T-helper 2 cell treated with Interferon-gamma antibody and Interleukin-4, amounts not matched to agents 5 μg/mL and 100 μg/mL, for 36 hours (primary cell): ENCODE results near the gene B4GALT1.
A peak's percentile ranks its signal among the peaks of the same experiment; 100 is the strongest.

Experiments
- DNase-seq: peaks from one replicate; pipeline ENCODE4 v3.0.0; 2021; ENCODE audit warnings: low spot score
- H3K27ac Mint-ChIP-seq: one replicate; pipeline ENCODE4 v1.8.0; 2021; ENCODE audit warnings: mild to moderate bottlenecking, mixed read lengths
- H3K27me3 Mint-ChIP-seq: one replicate; pipeline ENCODE4 v1.8.0; 2021; ENCODE audit warnings: low read depth, mixed read lengths
- H3K36me3 Mint-ChIP-seq: one replicate; pipeline ENCODE4 v1.8.0; 2021; ENCODE audit warnings: low read depth, mixed read lengths
- H3K4me1 Mint-ChIP-seq: one replicate; pipeline ENCODE4 v1.8.0; 2021; ENCODE audit warnings: low read depth, mixed read lengths
- H3K4me3 Mint-ChIP-seq: one replicate; pipeline ENCODE4 v1.8.0; 2022; ENCODE audit warnings: mild to moderate bottlenecking, moderate library complexity, mixed read lengths
- H3K9me3 Mint-ChIP-seq: one replicate; pipeline ENCODE4 v1.8.0; 2021; ENCODE audit warnings: mixed read lengths

B4GALT1 gene

GRCh38 chr9:33147416-33148169, 19.5 kb downstream of the B4GALT1 start:
- H3K36me3 Mint-ChIP-seq, result peaks cover 9% of the 10 kb centered on the region
- no peak for DNase-seq
- H3K27me3 Mint-ChIP-seq, result no peaks in the 10 kb centered on the region
- H3K4me1 Mint-ChIP-seq, result peaks cover 29% of the 10 kb centered on the region
- H3K4me3 Mint-ChIP-seq, result no peak overlapping the region
- H3K27ac Mint-ChIP-seq, result no peak overlapping the region
- H3K9me3 Mint-ChIP-seq, result no peaks in the 10 kb centered on the region

GRCh38 chr9:33146298-33146697, 20.8 kb downstream of the B4GALT1 start:
- DNase-seq, result no peak

GRCh38 chr9:33144551-33144950, 22.6 kb downstream of the B4GALT1 start:
- Mint-ChIP-seq H3K4me1 (peaks cover 37% of the 10 kb centered on the region), H3K27ac (no peak overlapping the region), H3K4me3 (no peak overlapping the region), H3K36me3 (peaks cover 17% of the 10 kb centered on the region), H3K27me3 (no peaks in the 10 kb centered on the region), H3K9me3 (no peaks in the 10 kb centered on the region)
- no peak for DNase-seq

More at GRCh38 chr9:33146298-33146697, 20.8 kb downstream of the B4GALT1 start:
- H3K4me3 Mint-ChIP-seq, result no peak overlapping the region
- H3K27me3 Mint-ChIP-seq, result no peaks in the 10 kb centered on the region
- no peak overlapping the region for H3K27ac Mint-ChIP-seq
- H3K36me3 Mint-ChIP-seq, result peaks cover 17% of the 10 kb centered on the region
- peaks cover 32% of the 10 kb centered on the region for H3K4me1 Mint-ChIP-seq
- no peaks in the 10 kb centered on the region for H3K9me3 Mint-ChIP-seq

- peak overlapping the region; percentile 59 for H3K27ac Mint-ChIP-seq
- peak overlapping the region; percentile 39 for H3K4me3 Mint-ChIP-seq
- H3K4me1 Mint-ChIP-seq, result peaks cover 43% of the 10 kb centered on the region
- peaks cover 17% of the 10 kb centered on the region for H3K36me3 Mint-ChIP-seq
- H3K9me3 Mint-ChIP-seq, result no peaks in the 10 kb centered on the region
- no peaks in the 10 kb centered on the region for H3K27me3 Mint-ChIP-seq
- no peak for DNase-seq
These were observed 23.9 kb downstream of the B4GALT1 start for GRCh38 chr9:33143241-33143661.

- Mint-ChIP-seq H3K9me3 (no peaks in the 10 kb centered on the region), H3K27ac (peak overlapping the region; percentile 89), H3K4me1 (peaks cover 39% of the 10 kb centered on the region), H3K27me3 (no peaks in the 10 kb centered on the region), H3K36me3 (peaks cover 16% of the 10 kb centered on the region), H3K4me3 (peak overlapping the region; percentile 74)
- DNase-seq, result no peak
These were observed 24.6 kb downstream of the B4GALT1 start for GRCh38 chr9:33142535-33142934.

- DNase-seq, result no peak
- H3K4me1 Mint-ChIP-seq, result peaks cover 48% of the 10 kb centered on the region
- no peaks in the 10 kb centered on the region for H3K27me3 Mint-ChIP-seq
- H3K9me3 Mint-ChIP-seq, result no peaks in the 10 kb centered on the region
- H3K27ac Mint-ChIP-seq, result no peak overlapping the region
- H3K4me3 Mint-ChIP-seq, result no peak overlapping the region
- peaks cover 11% of the 10 kb centered on the region for H3K36me3 Mint-ChIP-seq
These were observed 26.5 kb downstream of the B4GALT1 start for GRCh38 chr9:33140401-33141360.

GRCh38 chr9:33139421-33140228, 27.5 kb downstream of the B4GALT1 start:
- no peaks in the 10 kb centered on the region for H3K27me3 Mint-ChIP-seq
- peak overlapping the region; percentile 33 for H3K27ac Mint-ChIP-seq
- H3K36me3 Mint-ChIP-seq, result peaks cover 10% of the 10 kb centered on the region
- no peak for DNase-seq
- peaks cover 48% of the 10 kb centered on the region for H3K4me1 Mint-ChIP-seq
- no peaks in the 10 kb centered on the region for H3K9me3 Mint-ChIP-seq
- H3K4me3 Mint-ChIP-seq, result no peak overlapping the region

GRCh38 chr9:33138768-33139167, 28.4 kb downstream of the B4GALT1 start:
- Mint-ChIP-seq H3K27ac (peak overlapping the region; percentile 78), H3K4me1 (peaks cover 45% of the 10 kb centered on the region), H3K36me3 (peaks cover 8% of the 10 kb centered on the region), H3K4me3 (no peak overlapping the region), H3K9me3 (no peaks in the 10 kb centered on the region), H3K27me3 (no peaks in the 10 kb centered on the region)
- DNase-seq, result no peak

GRCh38 chr9:33137781-33138264, 29.3 kb downstream of the B4GALT1 start:
- no peak overlapping the region for H3K4me3 Mint-ChIP-seq
- H3K36me3 Mint-ChIP-seq, result peaks cover 8% of the 10 kb centered on the region
- H3K27me3 Mint-ChIP-seq, result no peaks in the 10 kb centered on the region
- peaks cover 39% of the 10 kb centered on the region for H3K4me1 Mint-ChIP-seq
- DNase-seq, result no peak
- H3K27ac Mint-ChIP-seq, result no peak overlapping the region
- no peaks in the 10 kb centered on the region for H3K9me3 Mint-ChIP-seq

GRCh38 chr9:33136721-33137670, 30.1 kb downstream of the B4GALT1 start:
- DNase-seq, result no peak
- Mint-ChIP-seq H3K27me3 (no peaks in the 10 kb centered on the region), H3K4me1 (peaks cover 36% of the 10 kb centered on the region), H3K4me3 (no peak overlapping the region), H3K9me3 (no peaks in the 10 kb centered on the region), H3K27ac (peak overlapping the region; percentile 45), H3K36me3 (peaks cover 5% of the 10 kb centered on the region)

GRCh38 chr9:33135470-33135958, 31.6 kb downstream of the B4GALT1 start:
- DNase-seq, result no peak
- peaks cover 10% of the 10 kb centered on the region for H3K36me3 Mint-ChIP-seq

GRCh38 chr9:33135031-33135461, 32.1 kb downstream of the B4GALT1 start:
- no peak overlapping the region for H3K27ac Mint-ChIP-seq
- peaks cover 35% of the 10 kb centered on the region for H3K4me1 Mint-ChIP-seq
- H3K27me3 Mint-ChIP-seq, result no peaks in the 10 kb centered on the region
- H3K9me3 Mint-ChIP-seq, result no peaks in the 10 kb centered on the region
- H3K4me3 Mint-ChIP-seq, result no peak overlapping the region
- DNase-seq, result no peak
- H3K36me3 Mint-ChIP-seq, result peaks cover 14% of the 10 kb centered on the region

More at GRCh38 chr9:33135470-33135958, 31.6 kb downstream of the B4GALT1 start:
- peaks cover 32% of the 10 kb centered on the region for H3K4me1 Mint-ChIP-seq
- H3K4me3 Mint-ChIP-seq, result no peak overlapping the region
- no peaks in the 10 kb centered on the region for H3K9me3 Mint-ChIP-seq
- peak overlapping the region; percentile 23 for H3K27ac Mint-ChIP-seq
- H3K27me3 Mint-ChIP-seq, result no peaks in the 10 kb centered on the region
